Liver (tissue), 3 donors: ENCODE measurements around the gene NELL1.

Experiments
- ATF3 ChIP-seq: IDR thresholded peaks from 2 replicates; pipeline ENCODE4 v1.6.1; 2016; ENCODE audit warnings: antibody characterized with exemption
- CTCF ChIP-seq: fragments of 150-350 bp; IDR thresholded peaks from 2 replicates; pipeline ENCODE4 v1.5.1; 2017; ENCODE audit warnings: improper control_type of control experiment, low read depth, low read length; ENCODE audit not compliant: missing input control
- EGR1 ChIP-seq, 2 donors: IDR thresholded peaks; 2 replicates each; pipeline ENCODE4 v1.6.1; 2016 to 2018; ENCODE audit warnings: antibody characterized with exemption in 2 of 2, low read depth in 2 of 2
- HNF4G ChIP-seq: IDR thresholded peaks from 2 replicates; pipeline ENCODE4 v1.6.1; 2016; ENCODE audit warnings: antibody characterized with exemption
- RAD21 ChIP-seq, 2 donors: IDR thresholded peaks; 2 replicates each; pipeline ENCODE4 v1.6.1; 2016; ENCODE audit warnings: antibody characterized with exemption in 2 of 2, mild to moderate bottlenecking in 2 of 2
- SP1 ChIP-seq: IDR thresholded peaks from 2 replicates; pipeline ENCODE4 v1.6.1; 2018; ENCODE audit warnings: antibody characterized with exemption, mild to moderate bottlenecking
- TAF1 ChIP-seq: conservative IDR thresholded peaks from 2 replicates; pipeline ENCODE4 v1.6.1; 2016; ENCODE audit warnings: antibody characterized with exemption, mild to moderate bottlenecking
- donor health status: healthy.
- donor health status: healthy.

- TF ChIP-seq CTCF (no peak), HNF4G (no peak), RAD21 (IDR thresholded peaks at IDR 0.05) (no peak), EGR1 (IDR thresholded peaks at IDR 0.05; ENCODE audit: low read depth in 2 of 2) (no peak), ATF3 (no peak), TAF1 (no peak), SP1 (no peak)
Measured at GRCh38 chr11:21415606-21416005, 746.2 kb downstream of the NELL1 start.
